HepG2 (cell line): ENCODE measurements around the gene IRF6. TPM values are rescaled to one million over a fixed set of nuclear protein-coding genes. Genes with fewer than 3 reads are reported as not detected.

Experiments
- CHCHD3 ChIP-seq: sonication (generic); formaldehyde crosslinking; IDR thresholded peaks from 2 replicates; pipeline ENCODE4 v1.8.0; 2022; ENCODE audit warnings: mild to moderate bottlenecking, missing genetic modification reagents, moderate library complexity
- CREB1 ChIP-seq, 2 experiments: fragments of 450-650 bp in 1 of 2; IDR thresholded peaks; 2 replicates each; pipeline ENCODE4 v1.6.1; 2016 to 2017; ENCODE audit warnings: control low read depth in 1 of 2, mild to moderate bottlenecking in 1 of 2, missing compliant biosample characterization in 1 of 2, missing genetic modification characterization in 1 of 2
- CREB3 ChIP-seq: sonication (generic); formaldehyde crosslinking; IDR thresholded peaks from 2 replicates; pipeline ENCODE4 v1.5.0; 2020; ENCODE audit warnings: missing genetic modification reagents
- FIP1L1 ChIP-seq: fragments of 200-400 bp; formaldehyde crosslinking; IDR thresholded peaks from 2 replicates; pipeline ENCODE4 v1.6.1; 2018; ENCODE audit warnings: low read depth, mild to moderate bottlenecking, low read length, moderate library complexity, borderline replicate concordance; ENCODE audit not compliant: insufficient read depth
- NCOA1 ChIP-seq: sonication (generic); formaldehyde crosslinking; IDR thresholded peaks from 2 replicates; pipeline ENCODE4 v1.9.0; 2021; ENCODE audit warnings: missing genetic modification reagents
- RARG ChIP-seq: sonication (generic); formaldehyde crosslinking; IDR thresholded peaks from 2 replicates; pipeline ENCODE4 v1.4.0; 2020; ENCODE audit warnings: low read depth, mild to moderate bottlenecking, missing genetic modification reagents
- RNF2 ChIP-seq: fragments of 450-650 bp; conservative IDR thresholded peaks from 2 replicates; pipeline ENCODE4 v1.6.1; 2016; ENCODE audit warnings: low read depth
- TP53 ChIP-seq: sonication (generic); formaldehyde crosslinking; conservative IDR thresholded peaks from 2 replicates; pipeline ENCODE4 v1.4.0; 2020; ENCODE audit warnings: missing genetic modification reagents
- XBP1 ChIP-seq: sonication (generic); formaldehyde crosslinking; IDR thresholded peaks from 2 replicates; pipeline ENCODE4 v1.5.0; 2020; ENCODE audit warnings: missing genetic modification reagents
- ZBTB33 ChIP-seq: sonication (generic); formaldehyde crosslinking; IDR thresholded peaks from 2 replicates; pipeline ENCODE4 v1.4.0; 2020; ENCODE audit warnings: missing genetic modification reagents
- ZFAT ChIP-seq: sonication (generic); formaldehyde crosslinking; conservative IDR thresholded peaks from 2 replicates; pipeline ENCODE4 v1.8.1; 2023; ENCODE audit warnings: missing genetic modification reagents, inconsistent platforms
- ZFP1 ChIP-seq: IDR thresholded peaks from 2 replicates; pipeline ENCODE4 v1.6.1; 2016
- ZNF331 ChIP-seq: sonication (generic); formaldehyde crosslinking; IDR thresholded peaks from 2 replicates; pipeline ENCODE4 v1.4.0; 2020; ENCODE audit warnings: missing genetic modification reagents
- ZNF75D ChIP-seq: sonication (generic); formaldehyde crosslinking; IDR thresholded peaks from 2 replicates; pipeline ENCODE4 v1.8.1; 2023; ENCODE audit warnings: missing genetic modification reagents, mild to moderate bottlenecking, borderline replicate concordance
- ZNF761 ChIP-seq: sonication (generic); formaldehyde crosslinking; conservative IDR thresholded peaks from 2 replicates; pipeline ENCODE4 v1.4.0; 2020; ENCODE audit warnings: mild to moderate bottlenecking, missing genetic modification reagents
- ZNF841 ChIP-seq: sonication (generic); formaldehyde crosslinking; IDR thresholded peaks from 2 replicates; pipeline ENCODE4 v1.8.1; 2023; ENCODE audit warnings: missing genetic modification reagents, borderline replicate concordance
- polyA plus RNA-seq, 8 experiments: library from polyadenylated mRNA; depleted of rRNA in 3 of 8; stranded (reverse) in 7 of 8; unstranded in 1 of 8; fragments of >200 nt; fragmentation: Illumina TruSeq in 4 of 8; extraction: Trizol in 4 of 8; gene quantifications; 2 replicates each; pipeline versions ENCODE4 v1.2.1 to v1.2.3, GENCODE V29; 2011 to 2016; ENCODE audit warnings: low read depth in 4 of 8, missing spikeins in 1 of 8, mixed read lengths in 1 of 8; ENCODE audit not compliant: insufficient read depth in 1 of 8
- total RNA-seq, 5 experiments: library from RNA; depleted of rRNA; stranded (reverse); fragments of >200 nt; fragmentation: Illumina TruSeq; extraction: Trizol; gene quantifications; 2 replicates each; pipeline ENCODE4 v1.2.3, GENCODE V29; 2016; ENCODE audit warnings: low read depth in 1 of 5
- TF ChIP-seq, protein P1 (sequence below), 2 experiments: fragments of 450-650 bp in 1 of 2; sonication (generic) in 1 of 2; formaldehyde crosslinking in 1 of 2; IDR thresholded peaks; 2 replicates each; pipeline versions ENCODE4 v1.6.1 to v1.8.0; 2016 to 2022; ENCODE audit warnings: antibody characterized with exemption in 1 of 2, mild to moderate bottlenecking in 1 of 2, missing genetic modification reagents in 1 of 2

IRF6 gene
- total and polyA plus RNA-seq, 2 of the 13 experiments (the other 11 are each of a cell fraction or from before 2014, with no cell fraction given) = 0.02 TPM; not detected in 1

GRCh38 chr1:209747580-209748262, 58.2 kb downstream of the IRF6 start (continued):
- TF ChIP-seq ZFAT (CRISPR knock-in tag) = no peak
- no peak for TF ChIP-seq CREB3 (CRISPR knock-in tag)
- TF ChIP-seq CHCHD3 (CRISPR knock-in tag) = no peak
- TF ChIP-seq ZNF331 = peak; percentile 47
- TF ChIP-seq ZNF761 = 0 out of 2 replicates have a peak, but pooled peaks have one; percentile 25
- TF ChIP-seq ZNF841 (CRISPR knock-in tag) = no peak
- peak; percentile 35 for TF ChIP-seq ZBTB33 (CRISPR knock-in tag)
- TF ChIP-seq ZNF75D (CRISPR knock-in tag) = no peak
- 0 out of 2 replicates have a peak, but pooled peaks have one; percentile 24 for TF ChIP-seq RNF2
- TF ChIP-seq XBP1 (CRISPR knock-in tag) = no peak
- TF ChIP-seq NCOA1 (CRISPR knock-in tag) = no peak
- TF ChIP-seq, protein P1, sequence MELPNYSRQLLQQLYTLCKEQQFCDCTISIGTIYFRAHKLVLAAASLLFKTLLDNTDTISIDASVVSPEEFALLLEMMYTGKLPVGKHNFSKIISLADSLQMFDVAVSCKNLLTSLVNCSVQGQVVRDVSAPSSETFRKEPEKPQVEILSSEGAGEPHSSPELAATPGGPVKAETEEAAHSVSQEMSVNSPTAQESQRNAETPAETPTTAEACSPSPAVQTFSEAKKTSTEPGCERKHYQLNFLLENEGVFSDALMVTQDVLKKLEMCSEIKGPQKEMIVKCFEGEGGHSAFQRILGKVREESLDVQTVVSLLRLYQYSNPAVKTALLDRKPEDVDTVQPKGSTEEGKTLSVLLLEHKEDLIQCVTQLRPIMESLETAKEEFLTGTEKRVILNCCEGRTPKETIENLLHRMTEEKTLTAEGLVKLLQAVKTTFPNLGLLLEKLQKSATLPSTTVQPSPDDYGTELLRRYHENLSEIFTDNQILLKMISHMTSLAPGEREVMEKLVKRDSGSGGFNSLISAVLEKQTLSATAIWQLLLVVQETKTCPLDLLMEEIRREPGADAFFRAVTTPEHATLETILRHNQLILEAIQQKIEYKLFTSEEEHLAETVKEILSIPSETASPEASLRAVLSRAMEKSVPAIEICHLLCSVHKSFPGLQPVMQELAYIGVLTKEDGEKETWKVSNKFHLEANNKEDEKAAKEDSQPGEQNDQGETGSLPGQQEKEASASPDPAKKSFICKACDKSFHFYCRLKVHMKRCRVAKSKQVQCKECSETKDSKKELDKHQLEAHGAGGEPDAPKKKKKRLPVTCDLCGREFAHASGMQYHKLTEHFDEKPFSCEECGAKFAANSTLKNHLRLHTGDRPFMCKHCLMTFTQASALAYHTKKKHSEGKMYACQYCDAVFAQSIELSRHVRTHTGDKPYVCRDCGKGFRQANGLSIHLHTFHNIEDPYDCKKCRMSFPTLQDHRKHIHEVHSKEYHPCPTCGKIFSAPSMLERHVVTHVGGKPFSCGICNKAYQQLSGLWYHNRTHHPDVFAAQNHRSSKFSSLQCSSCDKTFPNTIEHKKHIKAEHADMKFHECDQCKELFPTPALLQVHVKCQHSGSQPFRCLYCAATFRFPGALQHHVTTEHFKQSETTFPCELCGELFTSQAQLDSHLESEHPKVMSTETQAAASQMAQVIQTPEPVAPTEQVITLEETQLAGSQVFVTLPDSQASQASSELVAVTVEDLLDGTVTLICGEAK (IDR thresholded peaks at IDR 0.05) = no peak
- TF ChIP-seq, protein P1 (CRISPR knock-in tag; IDR thresholded peaks at IDR 0.05) = no peak
- no peak for TF ChIP-seq ZFP1 (CRISPR knock-in tag)
- TF ChIP-seq TP53 (CRISPR knock-in tag) = 0 out of 2 replicates have a peak, but pooled peaks have one; percentile 14
- TF ChIP-seq FIP1L1 = no peak
- TF ChIP-seq CREB1 (IDR thresholded peaks at IDR 0.05) = peak; percentile 57
- peak; percentile 40; the same call in 1 of the 2 replicates for TF ChIP-seq CREB1 (CRISPR knock-in tag; IDR thresholded peaks at IDR 0.05)
- no peak for TF ChIP-seq RARG (CRISPR knock-in tag)
